ENCODE data around the gene CR1L.

DNA sequence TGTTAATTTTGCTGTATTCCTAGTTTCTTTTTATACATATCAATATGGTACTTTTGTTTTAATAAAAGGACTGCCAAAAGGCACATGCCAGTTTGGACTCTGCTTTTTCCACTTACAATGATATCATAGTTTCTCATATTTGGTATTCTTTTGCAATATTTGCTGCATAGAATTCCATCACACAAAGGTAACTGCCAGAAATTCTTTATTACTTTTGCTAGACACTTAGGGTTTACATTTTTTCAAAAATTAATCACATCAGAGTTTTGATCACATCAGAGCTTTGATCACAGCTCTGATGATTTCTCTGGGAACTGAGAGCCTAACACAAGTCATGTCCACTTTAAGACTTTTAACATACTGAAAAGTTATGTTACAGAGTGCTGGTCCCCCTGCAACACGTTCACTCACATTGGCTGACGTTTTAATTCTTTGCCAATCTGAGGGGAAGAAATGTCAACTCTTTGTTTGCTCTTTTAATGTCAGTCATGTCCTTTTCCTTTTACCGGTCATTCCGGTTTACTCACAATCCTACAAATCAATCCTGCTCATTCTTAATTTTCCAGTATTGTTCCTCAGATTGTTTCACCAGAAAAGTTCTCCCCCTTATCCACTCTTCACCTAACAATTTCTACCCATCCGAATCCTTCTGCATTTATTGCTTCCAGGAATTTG is 105.8 kb downstream of the CR1L start:
- TF ChIP-seq POLR2AphosphoS5 (IDR thresholded peaks at IDR 0.05; ENCODE audit: insufficient read depth, low read depth, low read length): no peak
- TF ChIP-seq EZH2 (IDR thresholded peaks at IDR 0.05; ENCODE audit: borderline replicate concordance, low read depth, low read length, severe bottlenecking): no peak
- TF ChIP-seq, protein P1, sequence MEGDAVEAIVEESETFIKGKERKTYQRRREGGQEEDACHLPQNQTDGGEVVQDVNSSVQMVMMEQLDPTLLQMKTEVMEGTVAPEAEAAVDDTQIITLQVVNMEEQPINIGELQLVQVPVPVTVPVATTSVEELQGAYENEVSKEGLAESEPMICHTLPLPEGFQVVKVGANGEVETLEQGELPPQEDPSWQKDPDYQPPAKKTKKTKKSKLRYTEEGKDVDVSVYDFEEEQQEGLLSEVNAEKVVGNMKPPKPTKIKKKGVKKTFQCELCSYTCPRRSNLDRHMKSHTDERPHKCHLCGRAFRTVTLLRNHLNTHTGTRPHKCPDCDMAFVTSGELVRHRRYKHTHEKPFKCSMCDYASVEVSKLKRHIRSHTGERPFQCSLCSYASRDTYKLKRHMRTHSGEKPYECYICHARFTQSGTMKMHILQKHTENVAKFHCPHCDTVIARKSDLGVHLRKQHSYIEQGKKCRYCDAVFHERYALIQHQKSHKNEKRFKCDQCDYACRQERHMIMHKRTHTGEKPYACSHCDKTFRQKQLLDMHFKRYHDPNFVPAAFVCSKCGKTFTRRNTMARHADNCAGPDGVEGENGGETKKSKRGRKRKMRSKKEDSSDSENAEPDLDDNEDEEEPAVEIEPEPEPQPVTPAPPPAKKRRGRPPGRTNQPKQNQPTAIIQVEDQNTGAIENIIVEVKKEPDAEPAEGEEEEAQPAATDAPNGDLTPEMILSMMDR (IDR thresholded peaks at IDR 0.05; ENCODE audit: extremely low read depth in 1 of 2, insufficient read depth in 1 of 2, low read depth in 1 of 2, low read length in 2 of 2): no peak
- no peak for TF ChIP-seq POLR2A (IDR thresholded peaks at IDR 0.05; ENCODE audit: low read depth, low read length)

All from endothelial cell of umbilical vein (primary cell).